GM12872 (cell line): Measurements from ENCODE around the gene DNAJB8.

Source experiments
- TF ChIP-seq, protein P1 (sequence below): IDR thresholded peaks from 3 replicates; pipeline ENCODE4 v1.5.1; 2011; ENCODE audit warnings: low read depth, mild to moderate bottlenecking, low read length, moderate library complexity; ENCODE audit not compliant: insufficient read depth

DNAJB8 gene

DNA sequence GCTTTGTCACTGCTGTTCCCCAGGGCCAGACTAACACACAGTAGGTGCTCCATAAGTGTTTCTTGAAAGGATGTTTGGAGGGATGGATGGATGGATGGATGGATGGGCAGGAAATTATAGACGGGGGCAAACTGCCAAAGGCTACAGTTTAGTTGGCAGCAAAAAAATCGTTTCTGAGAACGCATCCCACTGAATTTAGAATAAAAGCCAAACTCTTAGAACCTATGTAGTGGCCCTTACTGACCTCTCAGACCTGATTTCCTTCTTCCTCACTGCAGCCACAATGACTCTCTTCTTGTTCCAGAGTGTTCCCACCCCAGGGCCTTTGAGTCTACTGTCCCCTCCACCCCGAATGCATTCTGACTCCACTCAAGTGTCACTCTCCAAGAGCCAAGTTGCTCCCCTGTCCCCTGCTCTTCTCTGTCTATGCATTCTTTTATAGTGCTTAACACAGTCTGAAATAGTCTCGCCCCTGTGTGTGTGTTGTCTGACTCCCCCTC, 31.5 kb upstream of the DNAJB8 start:
- TF ChIP-seq, protein P1, sequence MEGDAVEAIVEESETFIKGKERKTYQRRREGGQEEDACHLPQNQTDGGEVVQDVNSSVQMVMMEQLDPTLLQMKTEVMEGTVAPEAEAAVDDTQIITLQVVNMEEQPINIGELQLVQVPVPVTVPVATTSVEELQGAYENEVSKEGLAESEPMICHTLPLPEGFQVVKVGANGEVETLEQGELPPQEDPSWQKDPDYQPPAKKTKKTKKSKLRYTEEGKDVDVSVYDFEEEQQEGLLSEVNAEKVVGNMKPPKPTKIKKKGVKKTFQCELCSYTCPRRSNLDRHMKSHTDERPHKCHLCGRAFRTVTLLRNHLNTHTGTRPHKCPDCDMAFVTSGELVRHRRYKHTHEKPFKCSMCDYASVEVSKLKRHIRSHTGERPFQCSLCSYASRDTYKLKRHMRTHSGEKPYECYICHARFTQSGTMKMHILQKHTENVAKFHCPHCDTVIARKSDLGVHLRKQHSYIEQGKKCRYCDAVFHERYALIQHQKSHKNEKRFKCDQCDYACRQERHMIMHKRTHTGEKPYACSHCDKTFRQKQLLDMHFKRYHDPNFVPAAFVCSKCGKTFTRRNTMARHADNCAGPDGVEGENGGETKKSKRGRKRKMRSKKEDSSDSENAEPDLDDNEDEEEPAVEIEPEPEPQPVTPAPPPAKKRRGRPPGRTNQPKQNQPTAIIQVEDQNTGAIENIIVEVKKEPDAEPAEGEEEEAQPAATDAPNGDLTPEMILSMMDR, result no peak

DNA sequence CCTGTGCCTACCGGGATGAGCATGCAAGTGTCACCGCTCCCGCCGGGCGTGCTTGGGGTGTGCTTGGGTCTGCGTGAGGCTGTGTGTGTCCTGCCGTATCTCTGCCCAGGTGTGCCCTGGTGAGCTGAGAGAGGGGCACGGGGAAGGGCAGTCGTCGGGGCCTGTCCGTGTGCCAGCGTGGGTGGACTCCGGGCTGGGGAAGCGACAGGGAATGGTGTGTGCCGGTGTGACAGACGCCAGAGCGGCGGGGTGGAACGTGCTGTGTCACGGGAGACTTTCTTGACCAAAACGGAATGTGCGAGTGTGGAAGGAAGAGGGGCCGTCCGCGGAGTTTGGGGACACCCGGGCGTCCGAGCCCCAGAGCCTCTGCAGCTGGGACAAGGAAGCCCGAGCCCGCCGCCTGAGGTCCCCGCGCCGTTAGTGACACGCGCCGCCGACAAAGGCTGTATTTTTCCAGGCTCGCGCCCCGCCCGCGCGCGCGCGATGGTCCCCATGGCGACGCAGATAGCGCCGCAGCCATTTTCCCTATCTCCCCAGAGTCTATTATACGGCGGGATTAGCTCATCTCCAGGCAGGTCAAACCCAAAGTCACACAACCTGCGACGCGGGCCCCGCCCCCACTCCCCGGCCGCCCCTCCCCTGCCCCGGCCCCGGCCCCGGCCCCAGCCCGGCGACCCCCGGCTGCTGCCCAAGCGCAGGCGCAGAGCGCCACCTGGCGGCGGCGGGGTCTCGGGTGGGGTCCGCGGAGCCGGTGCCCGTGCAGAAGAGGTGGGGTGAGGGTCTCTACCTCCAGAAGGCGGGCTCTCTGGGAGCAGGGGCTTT, 30.8 kb upstream of the DNAJB8 start:
- TF ChIP-seq, protein P1, result peak; percentile 76

DNA sequence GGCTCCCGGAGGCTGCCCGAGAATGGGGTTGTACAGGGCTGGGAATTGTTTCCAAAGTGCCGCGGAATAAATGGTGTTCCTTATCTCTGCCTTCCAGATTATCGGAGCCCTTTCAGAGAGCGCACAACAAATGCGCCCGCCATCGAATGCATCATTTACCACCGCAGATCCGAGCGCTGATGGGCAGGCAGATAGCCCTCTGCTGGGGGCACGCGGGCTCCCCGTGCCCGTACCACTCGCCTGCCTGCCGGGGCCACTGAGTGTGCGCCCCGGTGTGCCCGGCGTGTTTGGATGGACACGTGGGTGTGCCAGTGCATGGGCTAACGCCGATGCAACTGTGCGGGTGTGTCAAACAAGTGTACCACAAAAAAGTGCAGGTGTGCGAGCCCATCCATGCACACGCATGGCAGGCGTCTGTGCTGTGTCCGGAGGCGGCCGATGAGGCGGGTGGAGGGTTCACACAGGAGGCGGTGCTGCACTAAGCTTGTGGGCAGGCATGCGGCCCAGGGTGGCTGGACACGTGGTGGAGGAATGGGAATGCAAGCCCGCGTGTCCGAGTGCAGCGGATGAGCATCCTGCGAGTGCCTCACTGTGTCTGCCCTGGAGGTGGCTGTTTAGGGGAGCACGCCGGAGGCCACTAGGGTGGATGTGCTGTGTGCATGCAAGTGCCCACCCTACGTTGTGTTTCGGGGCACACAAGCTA, 30.1 kb upstream of the DNAJB8 start:
- TF ChIP-seq, protein P1, result no peak

DNA sequence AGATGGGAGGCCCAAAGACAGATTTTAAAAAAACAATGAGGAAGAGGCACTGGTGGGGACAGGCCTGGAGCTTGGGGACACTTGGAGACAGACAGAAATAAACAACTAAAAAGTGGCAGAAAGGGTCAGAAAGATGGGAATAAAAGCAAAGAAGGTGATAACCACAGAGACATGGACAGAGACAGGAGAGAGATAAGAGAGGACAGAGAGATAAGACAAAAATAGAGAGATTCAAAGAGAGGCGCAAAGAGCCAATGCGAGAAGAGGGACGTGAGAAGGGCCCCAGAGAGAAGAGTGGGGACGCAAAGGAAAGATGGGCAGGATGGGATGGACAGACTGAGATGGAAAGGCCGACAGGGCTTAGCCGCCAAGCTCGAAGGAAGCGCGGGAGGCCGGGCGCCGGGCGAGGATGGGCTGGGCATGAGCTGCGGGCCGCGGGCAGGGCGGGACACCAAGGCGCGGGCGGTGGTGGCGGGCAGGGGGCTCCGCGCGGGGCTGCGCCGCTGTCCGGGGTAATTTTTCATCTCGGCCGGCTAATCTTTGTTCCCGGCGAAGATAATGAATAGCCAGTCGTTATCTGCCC, 29.4 kb upstream of the DNAJB8 start:
- TF ChIP-seq, protein P1, result no peak

DNA sequence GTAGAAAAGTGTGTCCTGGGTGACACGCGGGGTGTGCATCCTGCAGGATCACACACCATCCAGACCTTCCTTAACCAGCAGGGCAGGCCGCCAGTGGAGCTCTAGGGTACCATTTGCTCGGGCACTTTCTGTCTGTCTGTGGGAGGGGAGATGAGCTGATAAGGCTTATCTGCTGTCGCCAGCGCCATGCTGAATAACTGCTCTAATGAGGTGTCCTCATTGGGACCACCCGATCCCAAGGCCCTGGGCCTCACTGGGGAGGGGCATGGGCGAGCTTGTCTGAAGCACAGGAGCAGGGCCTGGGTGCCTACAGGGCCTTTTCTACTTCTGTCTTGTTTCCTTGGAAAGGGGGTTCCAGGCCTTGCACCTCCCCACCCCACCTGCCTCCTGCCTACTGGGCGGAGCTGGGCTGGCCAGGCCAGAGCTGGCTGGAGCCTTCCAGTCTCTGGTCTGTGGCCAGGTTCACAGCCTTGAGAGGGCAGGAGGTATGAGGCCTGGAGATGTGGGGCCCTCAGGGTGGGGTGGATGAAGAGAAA, 28.8 kb upstream of the DNAJB8 start:
- TF ChIP-seq, protein P1, result no peak

DNA sequence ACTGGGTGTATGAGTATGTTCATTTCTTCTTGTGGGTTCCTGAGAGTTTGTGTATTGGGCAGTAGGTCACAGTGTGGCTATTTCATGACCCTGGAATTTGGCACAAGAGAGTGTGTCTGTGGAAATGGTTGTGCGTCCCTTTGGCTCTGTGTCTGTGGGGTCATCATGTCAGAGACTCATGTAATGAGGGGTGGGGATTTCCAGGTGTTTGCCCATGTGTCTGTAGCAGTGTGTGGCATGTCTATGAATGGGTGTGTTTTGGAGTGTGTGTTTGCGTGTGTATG, 27.6 kb upstream of the DNAJB8 start:
- TF ChIP-seq, protein P1, result no peak
